Measurements from ENCODE around the gene SSH2.

DNA sequence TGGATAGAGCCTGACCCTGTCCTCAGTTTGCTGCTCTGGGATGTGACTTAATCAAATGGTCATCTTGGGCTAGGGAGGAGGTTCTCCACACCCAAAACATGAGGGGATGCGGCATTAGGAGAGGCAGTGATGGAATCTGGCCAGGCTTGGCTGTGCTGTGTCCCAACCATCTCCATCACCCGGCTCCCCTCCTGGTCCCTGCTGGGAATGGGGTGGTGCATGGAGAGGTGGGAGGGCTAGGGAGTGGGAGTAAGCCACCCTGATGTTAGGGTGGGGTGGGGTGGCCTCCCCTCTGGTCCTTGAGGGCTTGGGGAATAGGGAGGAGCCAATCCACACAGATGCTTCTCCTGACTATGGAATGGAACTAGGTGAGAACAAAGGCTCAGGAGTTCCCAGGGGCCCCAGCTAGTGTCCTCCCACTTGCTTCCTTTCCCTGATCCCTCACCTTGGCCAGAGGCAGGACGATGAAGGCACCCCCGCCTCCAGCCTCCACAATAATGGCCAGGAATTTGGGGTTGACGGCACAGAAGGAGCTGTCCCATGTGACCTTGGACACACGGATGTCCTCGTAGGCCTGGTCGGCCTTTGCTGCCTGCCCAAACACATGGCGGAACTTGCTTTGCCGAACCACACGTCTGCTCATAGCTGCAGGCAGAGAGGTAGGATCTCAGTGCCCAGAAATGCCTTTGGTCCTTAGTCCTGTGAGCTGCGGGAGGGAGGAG is 309.1 kb downstream of the SSH2 start:
- TF ChIP-seq CTCF (IDR thresholded peaks at IDR 0.05): no peak
- no peak for TF ChIP-seq POLR2A (IDR thresholded peaks at IDR 0.05; ENCODE audit: low read depth)
- TF ChIP-seq EP300 (IDR thresholded peaks at IDR 0.05): no peak
